A549 (cell line): ENCODE results near the gene CEP78. TPM values are rescaled to one million over a fixed set of nuclear protein-coding genes. Genes with fewer than 3 reads are reported as not detected.

Experiments
- ATAC-seq, 2 experiments: fragments of 200-7000 bp in 1 of 2; fragments of >200 bp in 1 of 2; cut with Nextera tagmentation in 1 of 2; cut with Tn5 transposase in 1 of 2; 3 replicates each; pipeline versions ENCODE4 v1.8.0 to v1.9.1; 2018 to 2020; ENCODE audit warnings: mild to moderate bottlenecking in 1 of 2, moderate library complexity in 1 of 2
- CTCF ChIA-PET: fragments of 300-600 bp; sonication (Branson Sonifier 250); formaldehyde crosslinking; extraction: SDS; loops from one replicate; lab custom pipeline; 2021; ENCODE audit warnings: antibody characterized with exemption, inconsistent platforms; lab: Yijun Ruan, JAX
- POLR2A ChIA-PET: fragments of 350-600 bp; formaldehyde crosslinking; extraction: SDS; loops from one replicate; lab custom pipeline; 2021; ENCODE audit warnings: antibody characterized with exemption, inconsistent platforms; lab: Yijun Ruan, JAX
- DNase-seq, 2 experiments: peaks; one replicate each; pipeline versions ENCODE4 v3.0.0 to v3.0.0-alpha.2; 2011 to 2016; ENCODE audit warnings: low read depth in 1 of 2, low spot score in 1 of 2
- FAIRE-seq: peaks from 2 replicates; lab custom pipeline; 2011; peaks lifted over from hg19 to GRCh38; lab: Jason Lieb, UNC
- H3K27ac ChIP-seq, 2 experiments: fragments of >200 bp; sonication (Bioruptor Twin); formaldehyde crosslinking; 3 replicates each; pipeline ENCODE4 v1.5.1; 2016 to 2017
- H3K4me1 ChIP-seq: fragments of >200 bp; sonication (Bioruptor Twin); formaldehyde crosslinking; 3 replicates; pipeline ENCODE4 v1.6.1; 2016
- H3K4me2 ChIP-seq: fragments of >200 bp; sonication (Bioruptor Twin); formaldehyde crosslinking; 3 replicates; pipeline ENCODE4 v1.6.1; 2016
- H3K4me3 ChIP-seq: fragments of >200 bp; sonication (Bioruptor Twin); formaldehyde crosslinking; 3 replicates; pipeline ENCODE4 v1.5.1; 2016
- H3K9me3 ChIP-seq: fragments of >200 bp; sonication (Bioruptor Twin); formaldehyde crosslinking; 3 replicates; pipeline ENCODE4 v1.6.1; 2016
- ATOH8 ChIP-seq: fragments of 250-450 bp; sonication (Bioruptor Pico); IDR thresholded peaks from 2 replicates; pipeline ENCODE4 v1.5.0; 2020; ENCODE audit warnings: low read depth, mild to moderate bottlenecking, moderate library complexity
- BCL3 ChIP-seq: fragments of >200 bp; sonication (Bioruptor Twin); formaldehyde crosslinking; IDR thresholded peaks from 3 replicates; pipeline ENCODE4 v1.6.1; 2016
- CBX2 ChIP-seq: fragments of 200-600 bp; sonication (generic); IDR thresholded peaks from 2 replicates; pipeline ENCODE4 v1.6.1; 2016; ENCODE audit warnings: low read depth, mild to moderate bottlenecking, borderline replicate concordance
- CEBPB ChIP-seq, 2 experiments: fragments of >200 bp in 1 of 2; sonication (Bioruptor Twin) in 1 of 2; formaldehyde crosslinking in 1 of 2; IDR thresholded peaks; 2 replicates each; pipeline ENCODE4 v1.6.1; 2012 to 2016
- CHD2 ChIP-seq: fragments of 150-350 bp; IDR thresholded peaks from 2 replicates; pipeline ENCODE4 v1.6.1; 2014; ENCODE audit warnings: low read length; ENCODE audit not compliant: partially characterized antibody
- CHD4 ChIP-seq: fragments of 200-600 bp; sonication (generic); IDR thresholded peaks from 2 replicates; pipeline ENCODE4 v1.6.1; 2016; ENCODE audit warnings: antibody characterized with exemption, mild to moderate bottlenecking, borderline replicate concordance
- ELK1 ChIP-seq: fragments of 150-350 bp; IDR thresholded peaks from 2 replicates; pipeline ENCODE4 v1.6.1; 2014; ENCODE audit warnings: low read depth, mild to moderate bottlenecking, low read length
- ESRRA ChIP-seq: fragments of 150-350 bp; IDR thresholded peaks from 2 replicates; pipeline ENCODE4 v1.6.1; 2014; ENCODE audit warnings: mild to moderate bottlenecking, low read length, borderline replicate concordance
- FOSL2 ChIP-seq, 2 experiments: fragments of 450-650 bp in 1 of 2; fragments of >200 bp in 1 of 2; sonication (Bioruptor Twin) in 1 of 2; formaldehyde crosslinking; IDR thresholded peaks; 2 replicates each; pipeline versions ENCODE4 v1.5.0 to v1.6.1; 2016 to 2020; ENCODE audit warnings: mild to moderate bottlenecking in 1 of 2, moderate library complexity in 1 of 2
- HDAC2 ChIP-seq: fragments of 200-600 bp; sonication (generic); IDR thresholded peaks from 2 replicates; pipeline ENCODE4 v1.6.1; 2016
- HEYL ChIP-seq: fragments of 250-450 bp; sonication (Bioruptor Pico); IDR thresholded peaks from 2 replicates; pipeline ENCODE4 v1.8.0; 2021; ENCODE audit warnings: mild to moderate bottlenecking, moderate library complexity
- HMGXB4 ChIP-seq: fragments of 250-450 bp; sonication (Bioruptor Pico); IDR thresholded peaks from 2 replicates; pipeline ENCODE4 v1.5.0; 2021; ENCODE audit warnings: mild to moderate bottlenecking, moderate library complexity, borderline replicate concordance
- HOXB13 ChIP-seq: fragments of 250-450 bp; sonication (Bioruptor Pico); IDR thresholded peaks from 2 replicates; pipeline ENCODE4 v1.5.0; 2020; ENCODE audit warnings: low read depth, mild to moderate bottlenecking, moderate library complexity
- HOXB5 ChIP-seq: fragments of 250-450 bp; sonication (Bioruptor Pico); IDR thresholded peaks from 2 replicates; pipeline ENCODE4 v1.5.0; 2020; ENCODE audit warnings: mild to moderate bottlenecking, moderate library complexity
- JUN ChIP-seq, 2 experiments: fragments of >200 bp; sonication (Bioruptor Twin); formaldehyde crosslinking; IDR thresholded peaks; 2 replicates in 1 of 2; 3 replicates in 1 of 2; pipeline ENCODE4 v1.6.1; 2016 to 2017
- MAX ChIP-seq: IDR thresholded peaks from 2 replicates; pipeline ENCODE4 v1.6.1; 2012
- MYC ChIP-seq: IDR thresholded peaks from 2 replicates; pipeline ENCODE4 v1.6.1; 2012; ENCODE audit warnings: mild to moderate bottlenecking, inconsistent platforms, low read length, improper control_type of control experiment, borderline replicate concordance
- NR3C1 ChIP-seq: fragments of >200 bp; sonication (Bioruptor Twin); formaldehyde crosslinking; IDR thresholded peaks from 3 replicates; pipeline ENCODE4 v1.6.1; 2017
- POLR2A ChIP-seq: IDR thresholded peaks from 2 replicates; pipeline ENCODE4 v1.6.1; 2012; ENCODE audit warnings: mild to moderate bottlenecking, low read length
- TFCP2L1 ChIP-seq: fragments of 250-450 bp; sonication (Bioruptor Pico); IDR thresholded peaks from 2 replicates; pipeline ENCODE4 v1.5.0; 2021; ENCODE audit warnings: mild to moderate bottlenecking
- TP53 ChIP-seq: fragments of 250-450 bp; sonication (Bioruptor Pico); IDR thresholded peaks from 2 replicates; pipeline ENCODE4 v1.5.0; 2021; ENCODE audit warnings: mild to moderate bottlenecking, moderate library complexity
- USF2 ChIP-seq: fragments of 450-650 bp; IDR thresholded peaks from 2 replicates; pipeline ENCODE4 v1.6.1; 2014; ENCODE audit warnings: antibody characterized with exemption
- ZC3H11A ChIP-seq: fragments of 450-650 bp; IDR thresholded peaks from 2 replicates; pipeline ENCODE4 v1.6.1; 2014; ENCODE audit warnings: antibody characterized with exemption, mild to moderate bottlenecking
- ZSCAN20 ChIP-seq: fragments of 250-450 bp; sonication (Bioruptor Pico); IDR thresholded peaks from 2 replicates; pipeline ENCODE4 v1.8.0; 2022; ENCODE audit warnings: mild to moderate bottlenecking, moderate library complexity
- WGBS: methylation state at CpG from one replicate; pipeline ENCODE4 v1.1.6; 2017; ENCODE audit errors: missing lambda C conversion rate; 5-methylcytosine and 5-hydroxymethylcytosine counted together
- polyA plus RNA-seq, 4 experiments: library from polyadenylated mRNA; depleted of rRNA in 3 of 4; stranded (reverse); fragments of >200 nt; fragmentation: RNase III in 1 of 4; extraction: RNeasy Plus Mini Kit Qiagen cat#74134 plus additional on column Dnase treatment in 1 of 4; gene quantifications; 2 replicates in 3 of 4; 3 replicates in 1 of 4; pipeline ENCODE4 v1.2.3, GENCODE V29; 2011 to 2017

The CEP78 gene
- polyA plus RNA-seq, 2 of the 4 experiments (the other 2 are of a cell fraction): 16.5 to 28.9 TPM

- ChIA-PET POLR2A (no interaction called here), CTCF (interaction anchor here (0.9 to 1.2 kb wide), 2 partner anchors 31 to 33 kb away, joined by 3 to 4 read pairs; no protein-coding TSS in a partner anchor)
- Histone ChIP-seq H3K4me2 (no peak overlapping the region; the same call in 2 of the 3 replicates), H3K27ac (peak overlapping the region; percentile 97 to 99), H3K4me3 (no peak overlapping the region), H3K4me1 (peaks cover 26% of the 10 kb centered on the region), H3K9me3 (no peaks in the 10 kb centered on the region)
- DNase-seq (no peak), FAIRE-seq (no peak), ATAC-seq (no peak)
- WGBS: 79% methylated on average over 3 of the region's 3 CpGs
- TF ChIP-seq USF2: no peak
- no peak for TF ChIP-seq BCL3
- no peak for TF ChIP-seq CHD4
- TF ChIP-seq POLR2A: no peak
- no peak for TF ChIP-seq ZSCAN20 (CRISPR knock-in tag)
- no peak for TF ChIP-seq MAX
- no peak for TF ChIP-seq TP53 (CRISPR knock-in tag)
- TF ChIP-seq HEYL: no peak
- no peak for TF ChIP-seq CEBPB (IDR thresholded peaks at IDR 0.05)
- no peak for TF ChIP-seq ESRRA
- TF ChIP-seq MYC: no peak
- no peak for TF ChIP-seq TFCP2L1 (CRISPR knock-in tag)
- no peak for TF ChIP-seq CHD2
- no peak for TF ChIP-seq ZC3H11A
- TF ChIP-seq FOSL2 (IDR thresholded peaks at IDR 0.05): no peak
- TF ChIP-seq FOSL2 (CRISPR knock-in tag; IDR thresholded peaks at IDR 0.05): no peak
- TF ChIP-seq HOXB5: no peak
Measured at GRCh38 chr9:78295177-78295575, 59.3 kb downstream of the CEP78 start.

GRCh38 chr9:78295731-78296130 lies 59.9 kb downstream of the CEP78 start:
- 81% methylated on average over 6 of the region's 6 CpGs for WGBS
- Histone ChIP-seq H3K9me3 (no peaks in the 10 kb centered on the region), H3K4me1 (peaks cover 32% of the 10 kb centered on the region), H3K27ac (peak overlapping the region; percentile 97 to 99), H3K4me2 (peak overlapping the region; percentile 94), H3K4me3 (peak overlapping the region; percentile 48)
- FAIRE-seq: no peak
- DNase-seq: no peak
- ChIA-PET CTCF (interaction anchor here (0.6 to 2.0 kb wide), 4 partner anchors 31 to 65 kb away, joined by 3 to 7 read pairs (median 4); no protein-coding TSS in a partner anchor), POLR2A (interaction anchor here (2.2 kb wide), 1 partner anchor 19 kb away, joined by 12 read pairs; no protein-coding TSS in a partner anchor)
- ATAC-seq: no peak
- no peak for TF ChIP-seq ZSCAN20 (CRISPR knock-in tag)
- TF ChIP-seq CBX2: no peak
- no peak for TF ChIP-seq USF2
- TF ChIP-seq HOXB13 (CRISPR knock-in tag): no peak
- TF ChIP-seq ELK1: no peak
- TF ChIP-seq FOSL2 (IDR thresholded peaks at IDR 0.05): no peak
- TF ChIP-seq FOSL2 (CRISPR knock-in tag; IDR thresholded peaks at IDR 0.05): no peak
- TF ChIP-seq HDAC2: no peak
- TF ChIP-seq NR3C1: no peak
- TF ChIP-seq BCL3: no peak
- TF ChIP-seq JUN (IDR thresholded peaks at IDR 0.05): no peak
- no peak for TF ChIP-seq HMGXB4 (CRISPR knock-in tag)
- TF ChIP-seq ATOH8 (CRISPR knock-in tag): no peak
- no peak for TF ChIP-seq TFCP2L1 (CRISPR knock-in tag)
